HPDE6-E6E7 (cell line): Measurements from ENCODE around the gene MAD1L1.

Experiments used
- DNase-seq: peaks from one replicate; pipeline ENCODE4 v3.0.0; 2011; ENCODE audit warnings: missing footprints; ENCODE audit errors: extremely low spot score

Gene MAD1L1

DNA sequence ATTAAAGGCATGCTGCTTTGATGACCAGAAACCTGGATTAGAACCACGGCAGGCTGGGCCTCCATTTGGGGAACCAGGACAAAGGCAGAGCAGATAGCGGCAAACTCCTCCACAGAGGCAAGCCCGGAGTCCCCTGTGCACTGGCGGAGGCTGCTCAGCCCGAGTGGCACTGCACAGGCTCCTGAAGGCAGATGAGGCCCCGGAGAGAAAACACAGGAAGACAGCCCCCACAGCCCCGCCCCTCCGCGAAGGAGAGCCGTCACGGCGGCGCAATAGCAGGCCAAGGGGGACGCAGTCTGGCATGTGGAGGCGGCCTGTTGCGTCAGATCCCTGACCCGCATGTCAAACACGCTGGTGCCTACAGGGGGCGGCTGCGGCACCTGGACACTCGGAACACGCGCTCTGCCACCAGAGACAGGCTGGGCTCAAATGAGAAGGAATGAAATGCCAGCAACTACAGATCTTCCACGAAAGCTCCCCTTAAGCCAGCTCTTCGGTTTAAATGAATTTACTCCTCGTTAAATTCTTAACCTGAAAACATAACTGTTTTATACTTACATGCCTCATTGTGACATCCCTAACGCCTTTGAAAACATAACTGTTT lies 128.5 kb downstream of the MAD1L1 start:
- DNase-seq: peak; percentile 32

- DNase-seq: no peak
These were observed 129.5 kb downstream of the MAD1L1 start for GRCh38 chr7:2103071-2103898.

- DNase-seq: no peak
These were observed 130.4 kb downstream of the MAD1L1 start for GRCh38 chr7:2102375-2102723.

- DNase-seq: no peak
These were observed 130.9 kb downstream of the MAD1L1 start for GRCh38 chr7:2101630-2102374.

- DNase-seq: no peak
These were observed 132.2 kb downstream of the MAD1L1 start for GRCh38 chr7:2100278-2101208.

DNA sequence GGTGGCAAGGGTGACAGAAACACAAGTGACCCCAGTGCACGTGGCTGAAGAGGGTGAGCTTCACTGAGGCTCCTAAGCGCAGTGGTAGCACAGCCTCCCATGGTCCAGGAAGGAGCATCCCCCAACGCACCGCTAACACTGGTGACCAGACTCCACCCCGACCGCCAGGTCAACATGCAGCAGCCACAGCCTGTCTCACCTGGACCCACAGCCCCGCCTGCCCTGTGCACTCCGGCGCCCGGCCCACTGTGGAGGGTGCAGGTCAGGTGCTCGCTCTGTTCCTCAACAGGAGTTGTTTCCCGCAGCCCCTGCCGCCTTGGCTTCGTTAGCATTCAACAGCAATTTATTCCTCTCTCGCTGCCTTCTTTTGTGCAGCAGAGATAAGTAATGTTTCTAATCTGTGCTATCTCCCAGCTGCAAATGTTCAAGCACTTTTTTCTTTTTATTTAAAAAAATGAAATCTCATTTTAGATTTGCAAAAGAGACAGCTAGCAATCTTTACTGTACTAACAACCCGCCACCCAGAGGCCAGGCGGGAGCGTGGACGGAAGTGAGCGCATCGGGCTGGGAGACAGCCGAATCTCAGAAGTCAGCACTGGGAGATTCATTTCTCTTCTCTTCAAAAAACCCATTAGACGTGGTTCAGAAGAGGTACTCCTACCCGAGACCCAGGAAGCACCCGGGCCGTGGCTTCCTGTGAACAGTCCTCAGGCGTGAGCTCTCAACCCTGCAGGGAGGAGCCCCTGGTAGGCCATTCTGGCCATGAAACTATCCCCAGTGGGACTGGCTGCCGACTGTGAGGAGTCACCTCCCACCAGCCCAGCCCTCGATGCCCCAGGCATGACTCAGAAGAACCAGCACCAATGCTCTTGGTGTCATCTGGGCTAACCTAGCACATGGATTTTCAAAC lies 133.4 kb downstream of the MAD1L1 start:
- no peak for DNase-seq

GRCh38 chr7:2098496-2098895 lies 134.2 kb downstream of the MAD1L1 start:
- no peak for DNase-seq

- DNase-seq: no peak
These were observed 134.7 kb downstream of the MAD1L1 start for GRCh38 chr7:2098056-2098455.

DNA sequence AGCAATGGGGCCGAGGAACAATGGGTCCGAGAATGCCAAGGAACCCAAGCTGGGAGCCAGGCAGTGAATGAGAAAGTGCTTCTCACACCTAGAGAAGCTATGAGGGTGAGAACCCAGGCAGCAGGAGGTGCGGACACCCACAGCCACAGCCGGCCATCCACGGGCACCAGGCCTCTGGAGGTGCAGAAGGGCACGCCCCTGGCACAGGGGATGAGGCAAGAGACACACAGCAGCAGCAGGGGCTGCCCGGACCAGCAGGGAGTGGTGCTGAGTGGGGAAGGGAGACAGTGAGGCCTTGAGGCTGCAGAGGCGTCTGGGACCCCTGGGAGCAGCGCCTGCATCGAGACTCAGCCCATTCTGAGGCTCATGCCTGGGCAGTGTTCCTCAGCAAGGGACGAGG lies 135.3 kb downstream of the MAD1L1 start:
- no peak for DNase-seq

- no peak for DNase-seq
These were observed 135.9 kb downstream of the MAD1L1 start for GRCh38 chr7:2096692-2097387.

DNA sequence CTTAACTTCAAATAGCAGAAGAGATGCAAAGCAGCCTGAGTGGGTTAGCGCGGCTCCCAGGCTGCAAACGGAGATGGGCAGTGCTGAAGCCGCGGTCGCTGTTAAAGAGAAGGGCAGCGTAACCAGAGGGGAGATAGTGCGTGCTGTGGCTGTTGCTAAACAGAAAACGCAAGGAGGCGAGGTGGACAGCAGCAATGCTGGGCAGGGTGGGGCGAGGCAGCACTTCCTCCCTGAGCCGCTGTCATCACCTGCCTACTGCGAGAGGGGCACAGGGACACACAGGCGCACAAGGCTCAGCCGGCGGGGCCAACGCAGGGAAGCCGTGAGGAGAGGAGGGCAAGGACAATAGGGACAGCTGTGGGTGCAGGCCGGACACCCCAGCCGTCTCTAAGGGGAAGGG lies 137.3 kb downstream of the MAD1L1 start:
- DNase-seq: no peak

- DNase-seq: no peak
These were observed 138.2 kb downstream of the MAD1L1 start for GRCh38 chr7:2094454-2095045.

DNA sequence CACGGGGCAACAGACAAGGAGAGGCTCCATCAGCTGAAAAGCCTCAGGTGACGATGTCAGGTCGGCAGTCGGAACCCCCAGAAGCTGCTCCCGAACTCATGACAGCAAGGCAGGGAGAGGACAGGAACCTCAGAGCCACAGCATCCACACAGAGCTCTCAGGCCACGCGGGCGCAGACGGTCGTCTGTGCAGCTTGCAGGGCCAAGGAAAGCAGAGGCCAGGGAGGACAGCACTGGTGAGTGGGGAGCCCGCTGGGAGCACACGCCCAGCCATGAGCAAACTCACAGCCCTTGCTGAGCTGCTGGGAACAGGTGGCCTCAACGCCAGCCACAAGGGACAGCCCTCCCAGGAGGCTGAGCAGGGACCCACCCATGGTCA lies 138.9 kb downstream of the MAD1L1 start:
- DNase-seq: no peak

GRCh38 chr7:2093215-2093842 lies 139.4 kb downstream of the MAD1L1 start:
- no peak for DNase-seq

GRCh38 chr7:2092279-2092678 lies 140.5 kb downstream of the MAD1L1 start:
- no peak for DNase-seq

GRCh38 chr7:2090526-2091520 lies 141.9 kb downstream of the MAD1L1 start:
- DNase-seq: no peak

- DNase-seq: no peak
These were observed 143.9 kb downstream of the MAD1L1 start for GRCh38 chr7:2088801-2089200.

- DNase-seq: no peak
These were observed 145.0 kb downstream of the MAD1L1 start for GRCh38 chr7:2087744-2088143.
